GM19351 (cell line): ENCODE measurements around the gene PDK4.

Source experiments
- ATAC-seq: cut with Tn5 transposase; IDR thresholded peaks from one replicate; pipeline ENCODE4 v1.9.1; 2021; ENCODE audit warnings: mild to moderate bottlenecking, moderate library complexity; ENCODE audit not compliant: unreplicated experiment

Gene PDK4

DNA sequence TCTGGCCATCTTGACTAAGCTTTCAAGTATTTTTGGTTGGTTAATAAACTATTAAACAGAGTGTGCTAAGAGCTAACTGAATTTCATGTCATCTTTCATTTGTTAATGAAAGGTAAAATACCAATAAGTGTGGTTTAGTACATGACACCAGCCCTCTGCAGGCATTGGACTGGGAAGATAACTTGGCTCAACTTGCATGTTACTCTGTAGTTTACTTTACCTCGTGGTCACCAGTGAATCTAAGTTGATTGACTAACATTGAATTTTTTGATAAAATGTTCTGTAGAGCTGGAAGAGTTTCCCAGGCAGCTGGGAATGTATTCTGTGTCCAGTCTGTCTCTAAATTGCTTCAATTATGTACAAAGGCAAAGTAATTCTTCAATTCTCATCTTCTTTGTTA lies 60.7 kb downstream of the PDK4 start:
- no peak for ATAC-seq

- no peak for ATAC-seq
Measured at GRCh38 chr7:95534796-95535195, 61.5 kb downstream of the PDK4 start.
